Activated naive CD4-positive, alpha-beta T cell (primary cell): ENCODE measurements around the gene MAP3K14.
"Not testable (repeated sequence)": the region's sequence is repeated elsewhere in the genome, so short reads cannot be mapped to it uniquely, and the experiment has no call there.

Source experiments
- DNase-seq, 4 experiments: peaks; one replicate each; lab custom pipeline; 2025; lab: John Stamatoyannopoulos, UW

Gene MAP3K14

DNA sequence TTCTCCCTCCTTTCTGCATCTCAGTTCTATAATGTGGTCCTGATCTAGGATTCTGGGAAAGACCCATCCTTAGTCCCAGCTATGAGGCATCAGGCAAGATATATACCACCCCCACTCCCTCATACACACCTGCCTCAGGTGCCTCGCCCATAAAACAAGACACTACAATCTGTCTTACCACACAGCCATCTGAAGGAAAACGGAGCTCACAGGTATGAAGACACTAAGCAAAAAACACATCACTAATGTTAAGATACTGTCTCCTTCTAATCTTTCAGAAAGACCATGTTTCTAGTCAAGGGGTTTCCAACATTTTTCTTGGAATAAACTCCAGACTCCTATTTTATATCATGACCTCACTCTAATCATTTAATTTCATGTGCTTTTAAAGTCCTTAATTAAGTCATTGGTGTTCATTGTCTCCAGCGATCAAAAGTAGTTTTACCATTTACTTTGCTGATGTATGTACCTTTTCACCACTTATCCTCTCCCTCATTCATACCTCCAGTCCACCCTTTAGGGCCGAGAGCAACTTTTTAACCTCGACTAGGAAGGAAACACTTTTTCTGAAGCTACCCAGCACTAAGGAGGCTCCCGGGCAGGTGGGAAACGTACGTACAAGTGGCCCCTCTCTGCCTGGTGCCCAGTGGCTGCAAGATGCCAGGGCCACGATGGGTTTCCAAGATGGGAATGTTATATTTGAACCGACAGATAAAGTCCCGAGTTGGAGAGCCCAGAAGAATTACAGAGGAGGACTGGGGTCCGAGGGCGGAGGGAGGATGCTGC lies 979 bp downstream of the MAP3K14 start:
- DNase-seq: no peak

DNA sequence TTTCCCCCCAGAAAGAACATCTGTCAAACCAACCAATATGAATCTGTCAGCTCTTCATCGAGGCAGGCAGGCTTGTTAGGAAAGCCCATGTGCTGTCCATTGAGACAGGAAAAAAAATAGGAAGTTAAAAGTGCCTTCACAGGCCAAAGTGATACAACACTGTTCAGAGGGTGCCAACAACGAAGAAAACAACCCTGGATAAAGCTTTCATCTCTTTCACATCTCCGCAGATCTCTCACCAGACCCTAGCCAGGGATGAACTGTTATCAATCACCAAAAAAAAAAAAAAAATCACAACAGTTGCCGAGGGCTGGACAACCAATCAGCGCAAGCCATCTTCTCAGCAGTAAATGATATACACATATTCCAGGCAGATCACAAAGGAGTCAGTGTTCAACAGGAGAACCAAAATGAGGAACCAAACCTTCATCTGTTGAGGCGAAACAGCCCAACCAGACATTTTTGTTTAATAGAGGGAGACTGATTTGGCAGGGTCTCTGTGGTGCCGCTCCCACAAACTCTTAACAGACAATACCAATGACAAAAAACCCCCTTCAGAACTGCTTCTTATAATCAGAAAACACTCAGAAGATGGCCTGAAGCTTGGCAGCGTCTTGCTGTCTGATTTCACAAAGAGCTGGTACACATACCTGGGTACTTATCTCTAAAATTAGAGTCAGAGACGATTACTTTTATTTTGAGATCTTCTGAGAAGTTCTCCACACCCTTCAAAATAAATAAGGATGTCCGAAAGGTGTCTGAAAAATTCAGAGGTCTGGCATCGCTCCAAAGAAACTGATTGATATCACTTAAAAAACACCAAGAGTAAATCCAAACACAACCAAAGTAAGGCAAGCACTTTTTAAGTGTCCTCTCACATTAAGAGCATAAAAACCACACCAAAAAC lies 1.8 kb downstream of the MAP3K14 start:
- DNase-seq: no peak

DNA sequence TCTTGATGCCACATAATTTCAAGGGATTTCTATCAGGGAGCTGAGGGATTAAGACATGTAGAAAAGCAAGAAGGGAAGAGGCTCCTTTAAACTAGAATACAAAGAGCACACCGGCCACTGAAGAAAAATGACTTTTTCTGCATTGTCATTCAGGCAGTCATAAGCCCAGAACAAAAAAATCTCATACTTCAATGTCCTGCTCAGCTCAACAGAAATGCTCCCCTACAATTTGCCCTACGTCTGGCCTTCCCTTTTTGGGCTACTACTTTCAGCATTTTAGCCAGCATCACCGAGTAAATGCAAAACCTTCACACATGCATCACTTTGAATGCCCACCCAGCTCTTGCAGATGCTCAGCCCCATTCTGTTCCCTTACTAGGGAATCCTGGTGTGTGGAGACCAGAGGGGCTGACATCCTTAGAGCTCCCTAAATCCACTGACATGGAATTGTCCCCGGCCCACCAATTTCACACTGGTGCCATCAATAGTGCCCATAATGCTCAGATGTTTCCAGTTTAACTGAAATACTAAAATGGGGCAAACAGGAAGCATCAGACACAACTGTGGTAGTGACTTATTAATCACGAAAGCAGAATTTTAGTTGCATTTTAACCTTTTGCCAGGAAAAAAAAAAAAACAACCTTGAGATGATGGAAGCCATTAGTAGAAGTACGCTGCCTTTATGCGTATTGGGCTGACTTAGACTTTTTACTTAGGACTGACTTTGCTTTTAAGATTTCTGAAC lies 2.7 kb downstream of the MAP3K14 start:
- DNase-seq: no peak

DNA sequence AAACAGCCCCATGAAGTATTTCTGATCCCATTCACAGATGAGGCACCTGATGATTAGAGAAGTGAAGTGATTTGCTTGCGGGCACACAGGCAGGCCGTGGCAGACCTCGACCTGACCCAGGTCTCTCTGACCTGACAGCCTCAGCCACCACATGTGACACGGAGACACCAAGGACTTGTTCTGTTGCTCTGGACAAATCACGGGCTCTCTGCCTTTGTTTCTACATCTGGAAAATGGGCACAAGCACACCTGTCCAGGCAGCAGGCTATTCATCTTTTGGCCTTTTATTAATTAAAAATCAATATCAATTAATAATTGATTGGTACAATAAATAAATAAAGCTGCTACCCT lies 3.4 kb downstream of the MAP3K14 start:
- no peak for DNase-seq

DNA sequence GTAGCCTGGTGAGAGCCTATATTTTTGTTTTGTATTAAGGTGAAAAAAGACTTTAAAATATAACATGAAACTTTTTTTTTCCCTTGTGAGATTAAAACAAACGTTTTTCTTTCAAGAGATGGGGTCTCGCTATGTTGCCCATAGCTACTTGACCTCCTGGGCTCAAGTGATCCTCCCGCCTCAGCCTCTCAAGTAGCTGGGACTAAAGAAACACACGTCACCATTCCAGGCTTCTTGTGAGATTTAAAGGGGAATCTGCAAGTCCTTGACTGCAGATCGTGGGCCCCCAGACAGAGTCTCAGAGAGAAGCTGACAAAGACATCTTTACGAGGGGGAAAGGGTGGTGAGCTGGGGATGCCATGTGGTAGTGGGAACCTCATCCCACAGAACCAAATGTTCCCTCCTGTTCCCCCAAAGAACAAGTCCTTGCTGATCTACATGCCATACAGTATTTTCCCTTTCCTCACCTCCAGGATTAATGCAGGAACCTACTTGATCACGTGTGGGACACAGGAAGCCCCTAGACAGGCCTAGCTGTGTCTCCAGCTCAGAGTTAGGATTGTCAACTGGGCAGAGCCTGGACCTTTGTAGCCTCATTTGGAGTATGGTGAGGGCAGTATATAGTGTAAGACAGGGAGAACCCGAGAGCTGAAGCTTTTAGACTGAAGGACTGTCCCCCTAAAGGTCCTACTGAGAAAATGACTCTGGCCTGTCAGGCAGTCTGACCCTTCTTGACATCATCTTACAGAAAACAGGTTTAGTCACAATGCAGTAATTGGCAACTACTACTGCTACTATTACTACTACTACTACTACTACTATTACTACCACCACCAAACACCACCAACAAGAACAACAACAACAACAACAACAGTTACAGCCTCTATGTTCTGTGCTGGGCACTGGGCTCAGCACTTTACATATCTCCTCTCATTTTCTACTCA lies 4.1 kb downstream of the MAP3K14 start:
- peak in 1 of 4 experiments; percentile 9 for DNase-seq

DNA sequence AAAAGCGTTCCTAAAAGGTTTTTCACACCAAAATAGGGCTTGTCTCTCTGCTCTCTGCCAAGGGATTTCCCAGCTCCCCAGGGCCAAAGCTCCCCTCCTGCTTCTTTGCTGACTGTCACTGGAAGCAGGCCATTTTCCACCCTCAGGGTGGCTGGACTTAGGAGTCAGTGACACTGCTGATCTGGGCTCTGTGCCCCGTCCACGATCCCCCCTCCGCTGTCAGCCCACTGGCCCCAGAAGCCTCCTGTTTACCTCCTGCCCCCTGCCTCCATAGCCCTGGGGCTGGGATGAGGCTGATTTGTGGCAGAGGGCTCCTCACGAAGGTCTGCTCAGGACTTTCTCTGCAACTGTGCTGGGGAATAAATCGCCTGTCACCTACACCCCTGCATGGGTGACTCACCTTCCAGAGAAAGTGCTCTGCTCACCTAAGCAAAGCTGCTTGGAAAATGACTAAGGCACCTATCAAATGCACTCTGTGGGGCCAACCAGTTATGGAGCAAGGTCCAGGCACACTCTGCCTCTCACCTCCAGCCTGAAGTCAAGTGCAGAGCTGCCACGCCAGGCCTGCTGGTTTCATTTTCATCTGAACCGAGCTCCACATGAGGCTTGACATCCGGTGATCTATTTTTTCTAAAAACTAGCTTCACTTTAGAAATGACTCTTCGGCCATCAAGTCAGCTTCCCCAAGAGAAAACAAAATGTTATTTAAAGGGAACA lies 4.9 kb downstream of the MAP3K14 start:
- peak; percentile 30 to 46 (median 39) for DNase-seq

DNA sequence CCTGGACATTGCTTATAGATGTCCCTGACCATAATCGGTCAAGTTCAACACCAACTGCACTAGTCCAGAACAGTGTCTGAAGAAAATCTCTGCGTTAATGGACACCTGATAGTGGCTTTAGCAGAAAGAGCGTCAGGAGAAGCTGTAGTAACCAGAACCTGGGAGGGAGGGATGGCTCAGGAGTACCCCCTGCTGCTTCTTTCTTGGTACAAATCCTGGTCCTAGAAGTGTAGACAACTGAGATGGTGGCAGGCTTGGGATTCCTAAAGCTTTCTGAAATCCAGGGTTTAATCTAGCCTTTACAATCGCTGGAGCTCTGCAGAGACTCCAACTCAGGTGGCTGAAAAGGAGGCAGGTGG lies 5.4 kb downstream of the MAP3K14 start:
- no peak for DNase-seq

DNA sequence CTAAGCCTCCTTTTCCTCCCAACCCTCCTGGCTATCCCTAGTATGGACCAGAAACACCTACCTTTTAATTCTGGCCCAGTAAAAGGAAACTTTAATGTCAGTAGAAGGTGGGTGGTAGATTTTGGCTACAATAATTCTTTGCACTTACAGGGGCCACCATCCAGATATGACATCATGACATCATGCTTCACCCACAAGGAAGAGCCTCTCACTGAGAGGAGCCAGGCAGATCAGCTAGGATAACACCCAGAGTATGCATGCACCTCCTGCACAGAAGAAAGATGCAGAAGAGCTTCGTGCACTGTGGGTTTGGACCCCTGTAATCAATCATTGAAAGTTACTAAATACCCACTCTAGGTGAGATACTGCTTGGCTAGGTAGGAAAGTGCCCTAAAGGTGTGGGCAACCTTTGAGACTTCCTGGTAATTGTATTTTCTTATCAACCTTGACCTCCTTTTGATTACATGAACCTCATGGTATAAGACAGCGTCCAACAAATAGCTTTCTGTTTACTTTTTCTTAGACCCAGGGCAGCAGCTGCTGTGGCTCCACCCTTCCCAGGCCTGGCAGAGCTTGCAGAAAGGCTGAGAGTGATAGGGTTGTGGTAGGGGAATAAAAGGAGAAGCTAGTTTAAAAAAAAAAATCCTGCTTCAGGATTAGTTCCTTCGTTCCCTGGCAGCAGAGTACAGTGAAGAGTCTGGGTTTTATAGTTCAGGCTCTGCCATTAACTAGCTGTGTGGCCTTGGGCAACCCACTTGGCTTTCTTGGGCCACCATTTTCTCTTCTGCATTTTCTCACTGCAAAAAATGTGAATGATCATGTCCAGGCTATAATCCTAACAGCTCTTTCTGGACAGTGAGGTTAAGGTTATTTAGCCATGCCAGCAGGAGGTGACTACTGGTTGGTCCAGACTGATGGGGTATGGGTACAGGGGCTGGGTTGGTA lies 6.2 kb downstream of the MAP3K14 start:
- DNase-seq: no peak

DNA sequence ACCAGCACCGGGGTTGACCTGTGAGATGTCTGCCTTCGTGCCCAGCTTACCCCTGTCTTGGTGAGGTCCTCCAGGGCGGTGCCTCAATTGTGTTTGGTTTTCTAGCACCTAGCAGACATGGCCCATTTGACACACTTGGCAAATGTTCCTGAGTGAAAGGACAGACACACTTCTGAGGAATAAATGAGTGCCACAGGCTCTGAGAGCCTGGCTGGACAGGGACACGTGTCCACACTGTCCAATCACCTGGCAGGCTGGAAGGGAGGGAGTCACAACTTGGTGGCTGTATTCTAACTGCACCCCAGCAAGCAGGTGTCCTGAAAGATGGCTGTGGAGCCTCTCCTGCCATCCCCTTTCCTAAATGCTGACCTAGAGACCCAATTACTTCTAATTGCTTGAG lies 7.4 kb downstream of the MAP3K14 start:
- no peak for DNase-seq

DNA sequence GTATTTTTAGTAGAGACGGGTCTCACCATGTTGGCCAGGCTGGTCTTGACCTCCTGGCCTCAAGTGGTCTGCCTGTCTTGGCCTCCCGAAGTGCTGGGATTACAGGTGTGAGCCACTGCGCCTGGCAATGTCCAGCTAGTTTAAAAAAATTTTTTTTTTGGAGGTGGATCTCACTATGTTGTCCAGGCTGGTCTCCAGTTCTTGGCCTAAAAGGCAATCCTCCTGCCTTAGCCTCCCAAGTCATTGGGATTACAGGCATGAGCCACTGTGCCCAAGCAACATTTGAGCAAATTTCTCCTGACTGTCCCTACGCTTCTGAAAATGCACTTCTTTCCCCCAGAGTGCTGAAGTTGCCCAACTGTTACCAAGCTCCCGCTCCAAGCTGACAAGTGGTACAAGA lies 8.0 kb downstream of the MAP3K14 start:
- DNase-seq: no peak

DNA sequence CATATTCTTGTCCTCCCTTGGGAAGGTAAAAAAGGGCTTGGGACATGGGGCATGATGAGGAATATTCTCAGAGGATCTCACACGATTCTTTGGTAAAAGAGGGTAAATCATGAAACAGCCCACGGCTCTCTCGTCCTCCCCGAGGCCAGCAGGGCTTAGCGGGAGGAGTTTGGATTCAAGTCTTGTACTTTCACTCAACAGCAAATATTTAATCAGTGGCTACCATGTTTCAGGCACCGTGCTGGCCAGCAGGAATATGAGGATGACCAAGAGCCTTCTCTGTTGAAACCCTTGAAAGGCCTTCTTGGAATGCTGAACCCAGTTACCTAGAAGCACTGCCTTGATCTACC lies 8.8 kb downstream of the MAP3K14 start:
- no peak for DNase-seq

DNA sequence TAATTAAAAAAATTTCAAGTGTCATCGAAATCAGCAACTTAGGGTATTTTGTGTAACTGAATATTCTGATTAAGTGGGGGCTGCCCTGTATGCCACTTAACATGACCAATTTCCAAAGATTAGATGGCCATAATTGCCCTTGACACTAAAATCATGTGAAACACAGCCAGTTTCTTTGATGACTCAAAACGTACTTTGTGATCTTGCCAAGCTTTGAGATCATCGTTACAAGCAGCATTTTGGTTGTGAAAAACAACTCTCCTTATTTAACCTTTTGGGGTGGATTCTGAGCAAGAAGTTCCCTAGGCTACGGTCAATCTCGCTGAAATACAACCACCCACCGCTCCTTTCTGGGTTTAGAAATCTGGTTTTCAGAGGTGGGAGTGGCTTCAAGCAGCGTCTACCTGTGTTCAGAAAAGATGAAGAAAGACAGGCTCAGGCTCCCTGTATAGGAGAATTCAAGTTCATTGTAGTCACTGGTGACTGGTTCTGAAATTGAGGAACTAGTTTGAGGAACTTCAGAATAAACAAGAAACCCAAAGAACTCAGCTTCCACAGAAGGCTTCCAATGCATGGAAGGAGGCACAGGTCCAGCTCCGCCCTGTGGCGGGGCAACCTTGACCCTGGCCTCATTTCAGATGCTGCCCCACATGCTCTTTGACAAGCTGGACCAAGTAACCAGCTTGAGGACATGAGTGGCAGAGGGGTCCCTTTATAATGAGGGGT lies 9.4 kb downstream of the MAP3K14 start:
- DNase-seq: no peak

DNA sequence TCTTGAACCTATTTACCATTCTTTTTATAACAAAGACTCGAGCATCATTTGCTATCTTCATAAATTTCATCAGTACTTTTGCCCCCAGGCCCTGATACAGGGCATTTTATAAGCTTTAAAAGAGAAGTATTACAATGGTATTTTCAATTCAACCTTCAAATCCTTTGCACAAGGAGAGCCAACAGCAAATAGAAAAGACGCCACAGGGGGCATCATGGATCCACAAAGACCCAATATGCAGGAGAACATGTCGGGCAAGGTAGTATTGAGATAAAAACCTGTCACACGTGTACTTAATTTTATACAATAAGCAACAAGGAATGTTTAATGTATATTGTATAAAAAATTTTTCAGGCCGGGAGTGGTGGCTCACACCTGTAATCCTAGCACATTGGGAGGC lies 10.2 kb downstream of the MAP3K14 start:
- DNase-seq: no peak

DNA sequence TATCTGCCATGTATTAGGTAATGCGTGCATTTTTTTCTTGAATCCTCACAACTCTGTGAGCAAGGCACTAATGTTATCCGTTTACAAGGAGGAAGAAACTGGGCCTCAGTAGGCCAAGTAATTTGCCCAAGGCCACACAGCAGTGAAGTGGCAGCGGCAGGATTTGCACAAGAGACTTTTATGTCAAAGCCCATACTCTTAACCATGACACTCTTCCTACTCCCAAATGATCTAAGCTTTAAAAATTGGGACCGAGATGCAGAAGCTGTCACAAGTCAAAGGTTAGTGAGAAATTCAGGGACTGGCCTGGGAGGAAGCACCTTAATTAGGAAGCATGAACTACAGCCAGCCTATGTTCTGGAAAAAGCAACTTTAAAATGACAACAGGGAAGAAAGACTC lies 10.7 kb downstream of the MAP3K14 start:
- no peak for DNase-seq

DNA sequence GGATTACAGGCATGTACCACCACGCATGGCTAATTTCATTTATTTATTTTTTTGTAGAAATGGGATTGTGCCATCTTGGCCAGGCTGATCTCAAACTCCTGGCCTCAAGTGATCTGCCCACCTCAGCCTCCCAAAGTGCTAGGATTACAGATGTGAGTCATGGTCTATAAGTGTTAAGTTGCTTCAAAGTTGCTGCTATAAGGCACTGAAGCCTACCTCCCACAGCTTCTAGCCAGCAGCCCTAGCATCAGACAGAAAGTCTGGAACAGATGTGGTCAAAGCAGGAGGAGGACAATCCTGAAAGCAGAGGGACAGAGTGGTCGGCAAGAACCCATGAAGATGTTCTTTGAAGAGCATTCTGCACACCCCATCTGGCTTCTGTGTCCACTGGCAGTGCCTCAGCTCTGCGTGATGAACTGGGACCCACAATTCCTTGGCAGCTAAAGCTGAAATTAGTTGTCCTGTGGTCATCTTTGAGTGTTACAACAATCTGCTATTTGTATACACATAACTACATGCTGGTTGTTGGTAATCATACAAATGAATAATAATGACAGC lies 11.2 kb downstream of the MAP3K14 start:
- DNase-seq: no peak

DNA sequence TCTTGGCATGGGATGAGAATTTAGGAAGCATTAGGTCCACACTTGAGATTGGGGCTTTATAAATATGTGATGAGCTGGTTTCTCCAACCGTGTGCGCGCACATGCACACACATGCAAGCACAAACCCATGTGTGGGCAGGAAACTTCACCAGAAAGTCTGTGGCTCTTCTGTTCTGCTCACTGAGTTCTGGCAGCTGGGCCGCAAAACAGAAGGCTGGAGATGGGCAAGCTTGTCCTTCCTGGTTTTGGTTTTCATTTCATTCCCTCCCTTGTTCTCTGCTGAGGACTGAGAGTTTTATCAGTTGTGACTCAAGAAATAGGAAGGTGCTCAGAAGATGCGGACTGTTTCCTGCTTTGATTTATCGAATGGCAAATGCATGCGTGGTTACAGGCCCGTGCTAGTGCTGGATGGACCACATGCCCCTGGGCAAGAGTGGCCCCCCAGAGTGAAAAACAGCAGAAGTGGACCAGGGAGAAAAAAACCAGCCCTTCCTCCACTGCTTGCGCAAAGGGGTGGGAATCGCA lies 14.1 kb downstream of the MAP3K14 start:
- no peak for DNase-seq

DNA sequence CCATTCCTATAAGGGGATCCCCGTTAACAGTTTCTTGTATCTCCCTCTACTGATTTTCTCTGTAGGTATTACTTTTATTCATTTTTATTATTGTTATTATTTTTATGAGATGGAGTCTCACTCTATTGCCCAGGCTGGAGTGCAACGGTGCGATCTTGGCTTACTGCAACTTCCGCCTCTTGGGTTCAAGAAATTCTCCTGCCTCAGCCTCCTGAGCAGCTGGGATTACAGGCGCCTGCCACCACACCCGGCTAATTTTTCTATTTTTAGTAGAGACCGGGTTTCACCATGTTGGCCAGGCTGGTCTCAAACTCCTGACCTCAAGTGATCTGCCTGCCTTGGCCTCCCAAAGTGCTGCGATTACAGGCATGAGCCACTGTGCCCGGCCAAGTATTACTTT lies 14.6 kb downstream of the MAP3K14 start:
- not testable (repeated sequence) for DNase-seq

DNA sequence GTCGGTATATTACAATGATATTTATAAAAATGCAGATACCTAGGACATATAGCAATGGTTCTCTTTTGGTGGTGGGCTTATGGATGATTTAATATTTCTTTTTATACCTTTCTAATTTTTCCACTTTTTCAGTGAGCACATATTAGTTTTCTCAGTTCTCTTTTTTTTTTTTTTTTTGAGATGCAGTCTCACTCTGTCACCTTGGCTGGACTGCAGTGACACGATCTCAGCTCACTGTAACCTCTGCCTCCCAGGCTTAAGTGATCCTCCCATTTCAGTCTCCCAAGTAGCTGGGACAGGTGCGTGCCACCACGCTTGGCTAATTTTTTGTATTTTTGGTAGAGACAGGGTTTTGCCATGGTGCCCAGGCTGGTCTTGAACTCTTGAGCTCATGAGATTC lies 15.1 kb downstream of the MAP3K14 start:
- DNase-seq: no peak
